K562 (cell line): ENCODE data around the gene EFHB. TPM values are rescaled to one million over a fixed set of nuclear protein-coding genes. Genes with fewer than 3 reads are reported as not detected.

Source experiments
- BRCA1 ChIP-seq, 2 experiments: fragments of 450-650 bp in 1 of 2; sonication (generic) in 1 of 2; formaldehyde crosslinking in 1 of 2; IDR thresholded peaks; 2 replicates each; pipeline versions ENCODE4 v1.5.0 to v1.6.1; 2017 to 2020; ENCODE audit warnings: mild to moderate bottlenecking in 1 of 2, missing genetic modification reagents in 1 of 2
- CBFA2T3 ChIP-seq: fragments of 450-650 bp; IDR thresholded peaks from 2 replicates; pipeline ENCODE4 v1.6.1; 2017
- HIVEP1 ChIP-seq: fragments of 250-450 bp; sonication (Bioruptor Pico); IDR thresholded peaks from 2 replicates; pipeline ENCODE4 v1.4.0; 2020; ENCODE audit warnings: mild to moderate bottlenecking
- L3MBTL2 ChIP-seq: fragments of 450-650 bp; IDR thresholded peaks from 2 replicates; pipeline ENCODE4 v1.6.1; 2016; ENCODE audit warnings: mild to moderate bottlenecking, moderate library complexity
- PTTG1 ChIP-seq: fragments of 450-650 bp; IDR thresholded peaks from 2 replicates; pipeline ENCODE4 v1.6.1; 2016; ENCODE audit warnings: low read depth, mild to moderate bottlenecking, missing genetic modification characterization, missing compliant biosample characterization
- SMAD2 ChIP-seq: fragments of 150-350 bp; IDR thresholded peaks from 2 replicates; pipeline ENCODE4 v1.6.1; 2014; ENCODE audit warnings: low read depth, mild to moderate bottlenecking, low read length
- SMARCA5 ChIP-seq: fragments of 450-650 bp; IDR thresholded peaks from 2 replicates; pipeline ENCODE4 v1.6.1; 2016
- TGIF2 ChIP-seq: sonication (generic); formaldehyde crosslinking; IDR thresholded peaks from 2 replicates; pipeline ENCODE4 v1.8.1; 2022; ENCODE audit warnings: mild to moderate bottlenecking, missing genetic modification reagents, moderate library complexity
- THRAP3 ChIP-seq: fragments of 450-650 bp; IDR thresholded peaks from 2 replicates; pipeline ENCODE4 v1.6.1; 2016; ENCODE audit warnings: mild to moderate bottlenecking, inconsistent platforms, borderline replicate concordance
- ZBTB17 ChIP-seq: fragments of 450-650 bp; formaldehyde crosslinking; IDR thresholded peaks from 2 replicates; pipeline ENCODE4 v1.4.0; 2020; ENCODE audit warnings: mild to moderate bottlenecking
- ZNF384 ChIP-seq: IDR thresholded peaks from 2 replicates; pipeline ENCODE4 v1.6.1; 2012; ENCODE audit warnings: low read depth, low read length, improper control_type of control experiment
- ZNF785 ChIP-seq: fragments of 250-450 bp; sonication (Bioruptor Pico); IDR thresholded peaks from 2 replicates; pipeline ENCODE4 v1.4.0; 2020; ENCODE audit warnings: mild to moderate bottlenecking
- polyA plus RNA-seq, 8 experiments: library from polyadenylated mRNA; depleted of rRNA in 4 of 8; stranded (reverse) in 5 of 8; unstranded in 3 of 8; fragments of >200 nt; fragmentation: Nextera tagmentation in 2 of 8; fragmentation: Illumina TruSeq in 1 of 8; extraction: Ambion mirVana in 2 of 8; extraction: Trizol in 1 of 8; gene quantifications; 2 replicates each; pipeline versions ENCODE4 v1.2.1 to v1.2.3, GENCODE V29; 2011 to 2014; ENCODE audit warnings: inconsistent platforms in 1 of 8, missing spikeins in 1 of 8
- total RNA-seq, 7 experiments: library from RNA; depleted of rRNA in 6 of 7; stranded (reverse); fragments of >200 nt in 6 of 7; fragmentation: Illumina TruSeq in 2 of 7; extraction: Trizol in 2 of 7; gene quantifications; 2 replicates each; pipeline versions ENCODE4 v1.2.1 to v1.2.3, GENCODE V29; 2011 to 2021; ENCODE audit warnings: low replicate concordance in 1 of 7
- TF ChIP-seq, protein P1 (sequence below): fragments of 200-600 bp; sonication (generic); IDR thresholded peaks from one replicate; pipeline ENCODE4 v1.6.1; 2012; ENCODE audit warnings: mild to moderate bottlenecking, low read depth, low read length, inconsistent platforms
- TF ChIP-seq, protein P2 (sequence below): sonication (generic); formaldehyde crosslinking; IDR thresholded peaks from 2 replicates; pipeline ENCODE4 v1.8.1; 2023; ENCODE audit warnings: mild to moderate bottlenecking, missing genetic modification reagents

EFHB gene
- total and polyA plus RNA-seq, 9 of the 15 experiments (the other 6 are each of a cell fraction or from before 2014, with no cell fraction given): 1.5 to 4.0 (median 1.8) TPM

DNA sequence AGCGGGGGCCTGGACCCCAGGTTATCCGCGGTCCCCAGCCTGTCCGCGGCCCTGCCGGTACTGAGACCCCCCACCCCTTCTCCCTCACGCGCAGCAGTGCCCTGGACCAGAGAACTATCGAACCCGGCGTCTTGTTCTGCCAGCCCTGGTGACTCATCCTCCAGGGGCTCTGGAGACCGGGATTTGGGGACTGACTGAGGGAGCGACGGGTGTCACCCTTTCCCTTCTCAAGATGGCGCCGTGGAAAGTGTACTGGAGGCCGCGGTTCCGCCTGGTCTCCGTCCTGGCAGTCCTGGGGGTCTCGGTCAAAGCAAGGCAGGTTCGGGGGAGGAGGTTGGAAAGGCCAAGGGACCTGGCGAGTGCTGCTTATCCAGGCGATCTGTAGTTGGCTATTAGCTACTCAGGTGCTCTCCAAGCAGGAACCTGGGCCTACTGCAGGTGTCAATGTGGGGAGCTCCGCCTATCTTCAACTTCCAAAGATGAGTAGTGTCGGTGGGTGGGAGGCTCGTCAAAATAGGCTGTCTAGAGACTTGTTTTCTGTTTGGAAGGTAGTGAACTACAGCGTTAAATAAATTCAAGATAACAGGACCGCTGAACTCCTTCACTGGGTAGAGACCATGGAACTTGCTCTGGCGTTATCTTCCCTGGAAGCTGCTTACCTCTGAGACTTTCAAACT is 13.7 kb upstream of the EFHB start (continued):
- TF ChIP-seq, protein P1, sequence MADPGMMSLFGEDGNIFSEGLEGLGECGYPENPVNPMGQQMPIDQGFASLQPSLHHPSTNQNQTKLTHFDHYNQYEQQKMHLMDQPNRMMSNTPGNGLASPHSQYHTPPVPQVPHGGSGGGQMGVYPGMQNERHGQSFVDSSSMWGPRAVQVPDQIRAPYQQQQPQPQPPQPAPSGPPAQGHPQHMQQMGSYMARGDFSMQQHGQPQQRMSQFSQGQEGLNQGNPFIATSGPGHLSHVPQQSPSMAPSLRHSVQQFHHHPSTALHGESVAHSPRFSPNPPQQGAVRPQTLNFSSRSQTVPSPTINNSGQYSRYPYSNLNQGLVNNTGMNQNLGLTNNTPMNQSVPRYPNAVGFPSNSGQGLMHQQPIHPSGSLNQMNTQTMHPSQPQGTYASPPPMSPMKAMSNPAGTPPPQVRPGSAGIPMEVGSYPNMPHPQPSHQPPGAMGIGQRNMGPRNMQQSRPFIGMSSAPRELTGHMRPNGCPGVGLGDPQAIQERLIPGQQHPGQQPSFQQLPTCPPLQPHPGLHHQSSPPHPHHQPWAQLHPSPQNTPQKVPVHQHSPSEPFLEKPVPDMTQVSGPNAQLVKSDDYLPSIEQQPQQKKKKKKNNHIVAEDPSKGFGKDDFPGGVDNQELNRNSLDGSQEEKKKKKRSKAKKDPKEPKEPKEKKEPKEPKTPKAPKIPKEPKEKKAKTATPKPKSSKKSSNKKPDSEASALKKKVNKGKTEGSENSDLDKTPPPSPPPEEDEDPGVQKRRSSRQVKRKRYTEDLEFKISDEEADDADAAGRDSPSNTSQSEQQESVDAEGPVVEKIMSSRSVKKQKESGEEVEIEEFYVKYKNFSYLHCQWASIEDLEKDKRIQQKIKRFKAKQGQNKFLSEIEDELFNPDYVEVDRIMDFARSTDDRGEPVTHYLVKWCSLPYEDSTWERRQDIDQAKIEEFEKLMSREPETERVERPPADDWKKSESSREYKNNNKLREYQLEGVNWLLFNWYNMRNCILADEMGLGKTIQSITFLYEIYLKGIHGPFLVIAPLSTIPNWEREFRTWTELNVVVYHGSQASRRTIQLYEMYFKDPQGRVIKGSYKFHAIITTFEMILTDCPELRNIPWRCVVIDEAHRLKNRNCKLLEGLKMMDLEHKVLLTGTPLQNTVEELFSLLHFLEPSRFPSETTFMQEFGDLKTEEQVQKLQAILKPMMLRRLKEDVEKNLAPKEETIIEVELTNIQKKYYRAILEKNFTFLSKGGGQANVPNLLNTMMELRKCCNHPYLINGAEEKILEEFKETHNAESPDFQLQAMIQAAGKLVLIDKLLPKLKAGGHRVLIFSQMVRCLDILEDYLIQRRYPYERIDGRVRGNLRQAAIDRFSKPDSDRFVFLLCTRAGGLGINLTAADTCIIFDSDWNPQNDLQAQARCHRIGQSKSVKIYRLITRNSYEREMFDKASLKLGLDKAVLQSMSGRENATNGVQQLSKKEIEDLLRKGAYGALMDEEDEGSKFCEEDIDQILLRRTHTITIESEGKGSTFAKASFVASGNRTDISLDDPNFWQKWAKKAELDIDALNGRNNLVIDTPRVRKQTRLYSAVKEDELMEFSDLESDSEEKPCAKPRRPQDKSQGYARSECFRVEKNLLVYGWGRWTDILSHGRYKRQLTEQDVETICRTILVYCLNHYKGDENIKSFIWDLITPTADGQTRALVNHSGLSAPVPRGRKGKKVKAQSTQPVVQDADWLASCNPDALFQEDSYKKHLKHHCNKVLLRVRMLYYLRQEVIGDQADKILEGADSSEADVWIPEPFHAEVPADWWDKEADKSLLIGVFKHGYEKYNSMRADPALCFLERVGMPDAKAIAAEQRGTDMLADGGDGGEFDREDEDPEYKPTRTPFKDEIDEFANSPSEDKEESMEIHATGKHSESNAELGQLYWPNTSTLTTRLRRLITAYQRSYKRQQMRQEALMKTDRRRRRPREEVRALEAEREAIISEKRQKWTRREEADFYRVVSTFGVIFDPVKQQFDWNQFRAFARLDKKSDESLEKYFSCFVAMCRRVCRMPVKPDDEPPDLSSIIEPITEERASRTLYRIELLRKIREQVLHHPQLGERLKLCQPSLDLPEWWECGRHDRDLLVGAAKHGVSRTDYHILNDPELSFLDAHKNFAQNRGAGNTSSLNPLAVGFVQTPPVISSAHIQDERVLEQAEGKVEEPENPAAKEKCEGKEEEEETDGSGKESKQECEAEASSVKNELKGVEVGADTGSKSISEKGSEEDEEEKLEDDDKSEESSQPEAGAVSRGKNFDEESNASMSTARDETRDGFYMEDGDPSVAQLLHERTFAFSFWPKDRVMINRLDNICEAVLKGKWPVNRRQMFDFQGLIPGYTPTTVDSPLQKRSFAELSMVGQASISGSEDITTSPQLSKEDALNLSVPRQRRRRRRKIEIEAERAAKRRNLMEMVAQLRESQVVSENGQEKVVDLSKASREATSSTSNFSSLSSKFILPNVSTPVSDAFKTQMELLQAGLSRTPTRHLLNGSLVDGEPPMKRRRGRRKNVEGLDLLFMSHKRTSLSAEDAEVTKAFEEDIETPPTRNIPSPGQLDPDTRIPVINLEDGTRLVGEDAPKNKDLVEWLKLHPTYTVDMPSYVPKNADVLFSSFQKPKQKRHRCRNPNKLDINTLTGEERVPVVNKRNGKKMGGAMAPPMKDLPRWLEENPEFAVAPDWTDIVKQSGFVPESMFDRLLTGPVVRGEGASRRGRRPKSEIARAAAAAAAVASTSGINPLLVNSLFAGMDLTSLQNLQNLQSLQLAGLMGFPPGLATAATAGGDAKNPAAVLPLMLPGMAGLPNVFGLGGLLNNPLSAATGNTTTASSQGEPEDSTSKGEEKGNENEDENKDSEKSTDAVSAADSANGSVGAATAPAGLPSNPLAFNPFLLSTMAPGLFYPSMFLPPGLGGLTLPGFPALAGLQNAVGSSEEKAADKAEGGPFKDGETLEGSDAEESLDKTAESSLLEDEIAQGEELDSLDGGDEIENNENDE: no peak
- TF ChIP-seq L3MBTL2 (no peak), BRCA1 (IDR thresholded peaks at IDR 0.05) (no peak), BRCA1 (CRISPR knock-in tag; IDR thresholded peaks at IDR 0.05) (no peak), TGIF2 (0 out of 2 replicates have a peak, but pooled peaks have one; percentile 69), ZNF785 (CRISPR knock-in tag) (no peak), THRAP3 (no peak), CBFA2T3 (peak; percentile 7; the same call in 1 of the 2 replicates), HIVEP1 (no peak), PTTG1 (tag) (no peak), SMARCA5 (peak; percentile 88; the same call in 1 of the 2 replicates), ZNF384 (no peak), ZBTB17 (CRISPR knock-in tag) (peak; percentile 70; the same call in 1 of the 2 replicates), SMAD2 (no peak)
- TF ChIP-seq, protein P2, sequence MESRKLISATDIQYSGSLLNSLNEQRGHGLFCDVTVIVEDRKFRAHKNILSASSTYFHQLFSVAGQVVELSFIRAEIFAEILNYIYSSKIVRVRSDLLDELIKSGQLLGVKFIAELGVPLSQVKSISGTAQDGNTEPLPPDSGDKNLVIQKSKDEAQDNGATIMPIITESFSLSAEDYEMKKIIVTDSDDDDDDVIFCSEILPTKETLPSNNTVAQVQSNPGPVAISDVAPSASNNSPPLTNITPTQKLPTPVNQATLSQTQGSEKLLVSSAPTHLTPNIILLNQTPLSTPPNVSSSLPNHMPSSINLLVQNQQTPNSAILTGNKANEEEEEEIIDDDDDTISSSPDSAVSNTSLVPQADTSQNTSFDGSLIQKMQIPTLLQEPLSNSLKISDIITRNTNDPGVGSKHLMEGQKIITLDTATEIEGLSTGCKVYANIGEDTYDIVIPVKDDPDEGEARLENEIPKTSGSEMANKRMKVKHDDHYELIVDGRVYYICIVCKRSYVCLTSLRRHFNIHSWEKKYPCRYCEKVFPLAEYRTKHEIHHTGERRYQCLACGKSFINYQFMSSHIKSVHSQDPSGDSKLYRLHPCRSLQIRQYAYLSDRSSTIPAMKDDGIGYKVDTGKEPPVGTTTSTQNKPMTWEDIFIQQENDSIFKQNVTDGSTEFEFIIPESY (CRISPR knock-in tag): peak; percentile 80
